ENCODE results near the gene ERAL1. TPM values are rescaled to one million over a fixed set of nuclear protein-coding genes. Genes with fewer than 3 reads are reported as not detected.
"Not testable (repeated sequence)": the region's sequence is repeated elsewhere in the genome, so short reads cannot be mapped to it uniquely, and the experiment has no call there.

ERAL1 gene
- total RNA-seq, 2 experiments from 2014 or later = 30.8 to 58.0 TPM

GRCh38 chr17:28875848-28876550 lies 21.2 kb downstream of the ERAL1 start:
- intact Hi-C loops (cut with micrococcal nuclease; ENCODE audit: unreplicated experiment) = no loop called here
- BruUV-seq (replicated peaks) = no TSS peak

DNA sequence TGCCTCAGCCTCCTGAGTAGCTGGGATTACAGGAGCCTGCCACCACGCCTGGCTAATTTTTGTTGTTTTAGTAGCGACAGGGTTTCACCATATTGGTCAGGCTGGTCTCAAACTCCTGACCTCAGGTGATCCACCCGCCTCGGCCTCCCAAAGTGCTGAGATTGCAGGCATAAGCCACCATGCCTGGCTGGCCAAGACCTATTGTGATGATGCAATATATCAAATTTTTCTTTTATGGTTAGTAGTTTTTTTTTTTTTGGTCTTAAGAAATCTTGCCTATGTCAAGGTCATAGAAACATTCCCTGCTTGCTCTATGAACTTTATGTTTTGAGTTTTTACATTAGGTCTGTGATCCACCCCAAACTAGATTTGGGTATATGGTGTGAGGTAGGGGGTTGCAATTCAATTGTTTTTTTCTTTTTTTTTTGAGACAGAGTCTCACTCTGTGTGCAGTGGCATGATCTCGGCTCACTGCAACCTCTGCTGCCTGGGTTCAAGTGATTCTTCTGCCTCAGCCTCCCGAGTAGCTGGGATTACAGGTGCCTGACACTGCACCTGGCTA lies 22.4 kb downstream of the ERAL1 start:
- intact Hi-C loops (cut with micrococcal nuclease; ENCODE audit: unreplicated experiment); H3K27ac ChIP-seq (ENCODE audit: low read depth, low read length, poor library complexity, severe bottlenecking); H3K9me3 ChIP-seq (ENCODE audit: low read length); H3K4me2 ChIP-seq (ENCODE audit: low read length); H3K9me2 ChIP-seq (ENCODE audit: insufficient read depth, low read length); H3K4me3 ChIP-seq (ENCODE audit: low read depth, low read length, poor library complexity, severe bottlenecking); H2AFZ ChIP-seq (ENCODE audit: low read length); DNase-seq (ENCODE audit: low spot score); POLR2A ChIA-PET; H4K20me1 ChIP-seq (ENCODE audit: insufficient read depth, low read length); CTCF ChIA-PET (ENCODE audit: unreplicated experiment); H3K4me1 ChIP-seq (ENCODE audit: insufficient read depth, low read length, poor library complexity, severe bottlenecking); BruUV-seq (replicated peaks); H3K79me2 ChIP-seq (ENCODE audit: insufficient read depth, low read depth, low read length): not testable (repeated sequence)
- peaks cover 43% of the 10 kb centered on the region for H3K36me3 ChIP-seq (ENCODE audit: insufficient read depth, low read length)

More at GRCh38 chr17:28875848-28876550, 21.2 kb downstream of the ERAL1 start:
- ChIA-PET CTCF (ENCODE audit: unreplicated experiment) (no interaction called here), POLR2A (no interaction called here)
- no peak overlapping the region for H2AFZ ChIP-seq (ENCODE audit: low read length)
- no peak overlapping the region for H3K4me2 ChIP-seq (ENCODE audit: low read length)
- H3K9me3 ChIP-seq (ENCODE audit: low read length) = no peaks in the 10 kb centered on the region
- H3K4me3 ChIP-seq (ENCODE audit: low read depth, low read length, poor library complexity, severe bottlenecking) = no peak overlapping the region
- no peaks in the 10 kb centered on the region for H3K79me2 ChIP-seq (ENCODE audit: insufficient read depth, low read depth, low read length)
- no peaks in the 10 kb centered on the region for H4K20me1 ChIP-seq (ENCODE audit: insufficient read depth, low read length)
- no peak overlapping the region for H3K27ac ChIP-seq (ENCODE audit: low read depth, low read length, poor library complexity, severe bottlenecking)
- no peaks in the 10 kb centered on the region for H3K9me2 ChIP-seq (ENCODE audit: insufficient read depth, low read length)
- no peak for DNase-seq (ENCODE audit: low spot score)
- TF ChIP-seq EZH2phosphoT487 (IDR thresholded peaks at IDR 0.05; ENCODE audit: borderline replicate concordance, low read depth, low read length) = no peak
- TF ChIP-seq, protein P1, sequence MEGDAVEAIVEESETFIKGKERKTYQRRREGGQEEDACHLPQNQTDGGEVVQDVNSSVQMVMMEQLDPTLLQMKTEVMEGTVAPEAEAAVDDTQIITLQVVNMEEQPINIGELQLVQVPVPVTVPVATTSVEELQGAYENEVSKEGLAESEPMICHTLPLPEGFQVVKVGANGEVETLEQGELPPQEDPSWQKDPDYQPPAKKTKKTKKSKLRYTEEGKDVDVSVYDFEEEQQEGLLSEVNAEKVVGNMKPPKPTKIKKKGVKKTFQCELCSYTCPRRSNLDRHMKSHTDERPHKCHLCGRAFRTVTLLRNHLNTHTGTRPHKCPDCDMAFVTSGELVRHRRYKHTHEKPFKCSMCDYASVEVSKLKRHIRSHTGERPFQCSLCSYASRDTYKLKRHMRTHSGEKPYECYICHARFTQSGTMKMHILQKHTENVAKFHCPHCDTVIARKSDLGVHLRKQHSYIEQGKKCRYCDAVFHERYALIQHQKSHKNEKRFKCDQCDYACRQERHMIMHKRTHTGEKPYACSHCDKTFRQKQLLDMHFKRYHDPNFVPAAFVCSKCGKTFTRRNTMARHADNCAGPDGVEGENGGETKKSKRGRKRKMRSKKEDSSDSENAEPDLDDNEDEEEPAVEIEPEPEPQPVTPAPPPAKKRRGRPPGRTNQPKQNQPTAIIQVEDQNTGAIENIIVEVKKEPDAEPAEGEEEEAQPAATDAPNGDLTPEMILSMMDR (conservative IDR thresholded peaks at IDR 0.05; ENCODE audit: low read length) = no peak
- H3K36me3 ChIP-seq (ENCODE audit: insufficient read depth, low read length) = peaks cover 30% of the 10 kb centered on the region
- peaks cover 7% of the 10 kb centered on the region for H3K4me1 ChIP-seq (ENCODE audit: insufficient read depth, low read length, poor library complexity, severe bottlenecking)

DNA sequence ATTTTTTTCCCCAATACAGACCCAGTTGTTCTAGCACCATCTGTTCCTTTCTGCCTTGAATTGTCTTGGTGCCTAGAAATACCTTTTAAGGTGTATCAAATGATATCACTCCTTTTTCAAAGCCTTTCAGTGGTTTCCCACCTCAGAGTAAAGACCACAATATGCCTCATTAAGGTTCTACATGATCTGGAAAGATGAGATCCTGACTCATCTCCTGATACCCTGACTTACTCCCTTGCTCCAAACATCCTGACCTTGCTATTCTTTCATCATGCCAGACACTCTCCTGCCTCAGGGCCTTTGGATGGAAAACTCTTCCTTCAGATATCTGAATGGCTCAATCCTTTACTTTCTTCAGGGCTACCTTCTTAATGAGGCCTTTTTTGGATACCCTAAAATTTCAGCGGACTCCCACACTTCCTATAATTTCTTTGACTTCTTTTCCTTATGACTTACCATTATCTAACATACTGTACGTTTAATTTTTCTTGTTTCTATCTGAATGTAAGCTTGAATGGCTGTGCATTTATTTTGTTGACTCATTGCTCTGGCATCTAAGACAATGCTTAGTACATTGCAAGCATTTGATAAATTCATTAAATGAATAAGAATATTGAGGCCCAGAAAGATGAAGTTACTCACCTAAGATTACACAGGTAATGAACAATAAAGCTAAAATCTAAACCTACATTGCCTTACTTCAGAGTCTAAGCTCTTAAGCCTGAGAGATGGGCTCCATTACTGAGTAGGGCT lies 23.5 kb downstream of the ERAL1 start:
- POLR2A ChIA-PET = no interaction called here
- no peak overlapping the region for H2AFZ ChIP-seq (ENCODE audit: low read length)
- no peaks in the 10 kb centered on the region for H3K9me2 ChIP-seq (ENCODE audit: insufficient read depth, low read length)
- H3K4me3 ChIP-seq (ENCODE audit: low read depth, low read length, poor library complexity, severe bottlenecking) = no peak overlapping the region
- no peaks in the 10 kb centered on the region for H4K20me1 ChIP-seq (ENCODE audit: insufficient read depth, low read length)
- no peak for TF ChIP-seq EZH2phosphoT487 (IDR thresholded peaks at IDR 0.05; ENCODE audit: borderline replicate concordance, low read depth, low read length)
- TF ChIP-seq, protein P1 (conservative IDR thresholded peaks at IDR 0.05; ENCODE audit: low read length) = no peak
- no peaks in the 10 kb centered on the region for H3K79me2 ChIP-seq (ENCODE audit: insufficient read depth, low read depth, low read length)
- no peak overlapping the region for H3K27ac ChIP-seq (ENCODE audit: low read depth, low read length, poor library complexity, severe bottlenecking)
- BruUV-seq (replicated peaks) = no TSS peak
- no peak overlapping the region for H3K4me2 ChIP-seq (ENCODE audit: low read length)
- H3K9me3 ChIP-seq (ENCODE audit: low read length) = no peaks in the 10 kb centered on the region
- H3K36me3 ChIP-seq (ENCODE audit: insufficient read depth, low read length) = peaks cover 47% of the 10 kb centered on the region
- H3K4me1 ChIP-seq (ENCODE audit: insufficient read depth, low read length, poor library complexity, severe bottlenecking) = no peaks in the 10 kb centered on the region
- no peak for DNase-seq (ENCODE audit: low spot score)
- intact Hi-C loops (cut with micrococcal nuclease; ENCODE audit: unreplicated experiment) = no loop called here
- CTCF ChIA-PET (ENCODE audit: unreplicated experiment) = interaction anchor here (0.7 kb wide), 1 partner anchor 132 kb away, joined by 3 read pairs; no protein-coding TSS in a partner anchor

Data from OCI-LY7 (cell line).